GM19467 (cell line): ENCODE measurements around the gene SPINK4.
A peak's percentile ranks its signal among the peaks of the same experiment; 100 is the strongest.

Source experiments
- ATAC-seq: cut with Tn5 transposase; IDR thresholded peaks from one replicate; pipeline ENCODE4 v1.9.1; 2021; ENCODE audit warnings: mild to moderate bottlenecking, moderate library complexity; ENCODE audit not compliant: unreplicated experiment

SPINK4 gene

GRCh38 chr9:33239921-33240320 is at the start of gene SPINK4:
SPINK4 (plus strand) TSS chr9:33240167; CDS start chr9:33240209, 42 bp downstream.
- no peak for ATAC-seq

- ATAC-seq: no peak
Measured at GRCh38 chr9:33192493-33193255, 47.3 kb upstream of the SPINK4 start.

GRCh38 chr9:33193818-33194217 is 46.1 kb upstream of the SPINK4 start:
- no peak for ATAC-seq

DNA sequence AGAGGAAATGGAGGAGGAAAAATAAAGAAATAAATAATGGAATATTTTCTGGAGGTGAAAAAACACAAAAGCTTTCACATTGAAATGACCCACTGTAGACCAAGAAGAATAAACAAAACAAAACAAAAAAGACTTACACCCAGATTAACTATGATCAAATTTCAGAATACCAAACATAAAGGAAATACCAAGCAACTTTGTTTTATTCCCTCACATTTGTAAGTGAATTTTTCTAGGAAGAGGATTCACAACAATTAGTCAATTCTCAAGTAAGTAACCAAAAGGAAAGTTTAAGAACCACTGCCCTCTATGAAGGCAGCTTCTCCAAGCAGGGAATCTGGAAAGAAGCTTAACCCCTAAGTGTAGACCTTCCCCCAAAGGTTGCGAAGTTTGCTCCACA is 43.2 kb upstream of the SPINK4 start:
- ATAC-seq: no peak

GRCh38 chr9:33197279-33198152 is 42.5 kb upstream of the SPINK4 start:
- ATAC-seq: no peak

- no peak for ATAC-seq
Measured at GRCh38 chr9:33198165-33198564, 41.8 kb upstream of the SPINK4 start.

- peak; percentile 38 for ATAC-seq
Measured at GRCh38 chr9:33202018-33202417, 37.9 kb upstream of the SPINK4 start.

DNA sequence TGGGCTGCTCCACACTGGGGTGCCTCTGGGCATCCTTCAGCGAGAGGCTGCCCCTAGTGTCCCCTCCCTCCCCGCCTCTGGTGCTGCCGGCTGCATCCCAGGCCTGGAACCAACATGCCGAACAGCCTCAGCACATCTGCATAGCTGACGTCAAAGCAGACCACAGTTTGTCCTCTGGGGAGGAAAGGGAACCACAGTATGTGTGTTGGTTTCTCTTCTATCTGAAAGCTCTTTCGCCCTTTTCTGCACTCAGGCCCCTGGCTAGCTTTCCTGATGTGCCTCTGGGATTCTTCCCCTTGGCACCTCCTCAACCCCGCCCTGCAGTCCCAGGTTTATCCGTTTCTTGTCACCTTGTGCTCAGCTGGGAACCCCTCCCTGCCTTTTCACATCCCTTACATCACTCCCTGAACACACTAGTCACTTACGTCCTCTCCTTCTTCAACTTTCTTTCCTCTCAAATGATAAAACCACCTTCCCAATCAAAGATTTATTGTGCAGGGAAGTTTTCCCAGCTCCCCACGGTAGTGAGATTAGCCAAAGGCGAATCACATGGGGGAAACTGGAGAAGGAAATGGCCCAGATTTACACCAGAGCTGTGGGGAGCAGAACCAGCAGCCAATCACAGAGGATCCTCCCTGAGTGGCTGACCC is 37.3 kb upstream of the SPINK4 start:
- ATAC-seq: peak; percentile 100

- no peak for ATAC-seq
Measured at GRCh38 chr9:33209394-33209793, 30.6 kb upstream of the SPINK4 start.

DNA sequence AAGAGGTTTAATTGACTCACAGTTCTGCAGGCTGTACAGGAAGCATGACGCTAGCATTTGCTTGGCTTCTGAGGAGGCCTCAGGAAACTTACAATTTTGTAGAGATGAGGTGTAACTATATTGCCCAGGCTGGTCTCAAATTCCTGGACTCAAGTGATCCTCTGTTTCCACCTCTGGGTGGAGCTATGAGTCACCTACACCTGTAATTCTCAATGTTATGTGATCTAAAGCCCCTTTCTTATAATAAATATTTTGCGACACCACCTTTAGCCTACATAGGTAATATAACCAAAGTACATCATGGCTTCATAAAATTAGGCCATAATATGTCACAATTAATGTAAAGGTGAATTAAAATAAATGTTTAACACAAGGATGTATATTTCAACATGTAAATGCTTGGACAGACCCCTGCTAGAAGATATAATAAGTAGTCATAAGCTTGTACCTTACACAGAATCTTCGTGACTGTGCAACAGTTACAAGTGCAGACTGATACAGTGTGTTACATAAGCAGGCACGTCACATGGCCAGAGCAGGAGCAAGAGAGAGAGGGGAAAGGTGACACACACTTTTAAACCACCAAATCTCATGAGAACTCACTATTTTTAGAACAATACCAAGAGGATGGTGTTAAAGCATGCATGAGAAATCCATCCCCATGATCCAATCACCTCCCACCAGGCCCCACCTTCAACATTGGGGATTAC is 29.8 kb upstream of the SPINK4 start:
- ATAC-seq: no peak

DNA sequence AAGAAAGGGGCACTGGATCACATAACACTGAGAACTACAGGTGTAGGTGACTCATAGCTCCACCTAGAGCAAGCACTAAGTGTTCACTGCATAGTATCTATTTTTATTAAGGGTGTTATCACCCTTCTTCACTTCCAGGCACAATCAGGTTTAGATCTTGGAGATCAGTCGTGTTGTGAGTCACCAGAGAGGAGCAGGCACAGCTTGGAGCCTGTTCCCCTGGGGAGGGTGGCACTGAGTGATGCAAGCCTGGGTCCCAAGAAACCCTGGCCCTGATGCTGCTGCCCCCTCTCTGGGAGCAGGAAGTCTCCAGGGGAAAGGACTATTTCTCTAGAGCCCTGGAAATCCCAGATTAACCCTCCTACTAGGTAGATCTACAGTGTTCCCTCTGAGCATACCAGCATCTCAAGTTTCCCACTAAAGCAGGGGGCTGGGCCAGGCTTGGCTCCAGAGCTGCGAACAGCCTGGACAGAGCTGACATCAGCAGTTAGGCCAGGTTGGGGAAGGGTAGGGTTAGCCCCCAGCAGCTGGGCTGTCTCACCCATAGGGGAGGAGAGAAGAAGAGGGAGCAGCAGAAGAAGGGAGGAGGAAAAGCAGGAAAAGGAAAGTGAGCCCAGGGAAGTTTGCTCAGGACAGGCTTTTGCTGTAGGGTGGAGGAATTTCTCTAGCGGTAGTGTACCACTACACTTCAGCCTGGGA is 28.1 kb upstream of the SPINK4 start:
- ATAC-seq: no peak

- no peak for ATAC-seq
Measured at GRCh38 chr9:33220681-33221567, 19.0 kb upstream of the SPINK4 start.

DNA sequence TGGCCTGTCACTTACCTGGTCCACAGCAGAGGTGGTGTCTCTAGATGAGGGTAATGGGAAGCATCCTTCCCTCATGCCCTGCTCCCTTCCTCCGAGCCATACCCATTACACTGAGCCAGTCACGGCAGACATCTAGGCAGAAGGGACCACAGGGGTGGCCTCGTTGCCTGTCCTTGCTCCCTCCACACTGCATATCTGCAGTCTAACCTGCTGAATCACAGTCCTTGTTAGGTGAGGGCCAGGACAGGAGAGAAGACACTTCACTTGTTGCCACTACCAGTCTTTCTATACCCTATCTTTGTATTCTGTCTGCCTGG is 18.4 kb upstream of the SPINK4 start:
- no peak for ATAC-seq

DNA sequence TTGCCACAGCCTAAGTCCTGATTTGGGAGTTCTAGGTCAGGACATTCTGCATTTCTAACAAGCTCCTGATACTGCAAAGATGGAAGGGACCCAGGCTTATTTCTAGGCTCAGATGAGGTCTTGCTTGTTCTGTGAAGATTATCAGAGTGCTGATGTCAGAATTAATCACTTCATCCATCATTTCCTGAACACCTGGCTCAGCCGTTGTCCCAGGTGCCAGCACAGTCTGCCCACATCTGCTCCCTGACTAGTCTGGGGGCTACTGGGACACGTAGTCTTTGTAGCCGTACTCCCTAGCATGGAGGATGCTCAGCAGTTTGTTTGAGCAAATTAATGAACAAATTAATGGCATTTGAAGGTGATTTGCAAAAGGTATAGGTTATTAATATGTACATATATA is 17.9 kb upstream of the SPINK4 start:
- ATAC-seq: no peak

GRCh38 chr9:33223696-33224095 is 16.3 kb upstream of the SPINK4 start:
- ATAC-seq: no peak

DNA sequence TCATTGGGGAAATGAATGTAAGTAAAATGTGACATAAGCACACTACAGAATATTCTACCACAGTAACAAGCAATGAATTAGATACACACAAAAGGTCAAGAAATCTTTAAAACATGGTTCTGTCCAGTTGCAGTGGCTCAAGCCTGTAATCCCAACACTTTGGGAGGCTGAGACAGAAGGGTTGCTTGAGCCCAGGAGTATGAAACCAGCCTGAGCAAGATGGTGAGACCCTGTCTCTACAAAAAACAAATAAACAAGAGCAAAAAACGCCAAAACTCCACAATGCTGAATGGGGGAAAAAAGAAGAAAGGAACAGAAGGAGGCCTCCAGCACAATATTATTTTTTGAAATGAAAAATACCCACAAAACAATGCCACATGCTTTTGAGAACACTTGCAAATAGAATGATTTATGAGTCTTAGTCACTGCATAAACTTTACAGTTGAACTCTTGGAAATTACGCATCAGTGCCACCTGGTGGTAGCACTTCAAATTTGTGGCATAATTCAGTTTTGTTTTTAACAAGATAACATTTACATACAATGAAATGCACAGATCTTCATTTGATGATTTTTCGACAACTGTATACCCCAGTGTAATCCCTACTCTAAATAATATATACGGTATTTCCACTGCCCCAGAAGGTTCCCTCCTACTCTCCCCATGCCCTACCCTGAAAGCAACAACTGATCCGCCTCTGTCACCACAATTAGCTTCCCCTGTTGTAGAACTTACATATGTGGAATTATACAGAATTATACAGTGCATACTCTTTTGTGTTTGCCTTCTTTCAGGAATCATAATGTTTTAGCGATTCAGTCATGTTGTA is 14.4 kb upstream of the SPINK4 start:
- ATAC-seq: no peak

DNA sequence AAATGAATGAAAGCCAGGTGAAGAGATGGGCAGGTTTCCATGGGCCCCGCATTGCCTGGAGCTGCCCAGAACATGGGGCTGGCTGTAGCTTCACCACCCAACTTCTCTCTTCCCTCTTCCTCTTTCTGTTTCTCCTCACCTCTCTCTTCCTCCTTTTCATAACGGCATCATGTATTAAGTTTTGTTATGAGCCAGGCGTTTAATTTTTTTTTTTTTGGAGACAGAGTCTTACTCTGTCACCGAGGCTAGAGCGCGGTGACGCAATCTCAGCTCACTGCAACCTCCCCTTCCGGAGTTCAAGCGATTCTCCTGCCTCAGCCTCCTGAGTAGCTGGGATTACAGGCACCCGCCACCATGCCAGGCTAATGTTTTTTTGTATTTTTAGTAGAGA is 13.0 kb upstream of the SPINK4 start:
- peak; percentile 46 for ATAC-seq

DNA sequence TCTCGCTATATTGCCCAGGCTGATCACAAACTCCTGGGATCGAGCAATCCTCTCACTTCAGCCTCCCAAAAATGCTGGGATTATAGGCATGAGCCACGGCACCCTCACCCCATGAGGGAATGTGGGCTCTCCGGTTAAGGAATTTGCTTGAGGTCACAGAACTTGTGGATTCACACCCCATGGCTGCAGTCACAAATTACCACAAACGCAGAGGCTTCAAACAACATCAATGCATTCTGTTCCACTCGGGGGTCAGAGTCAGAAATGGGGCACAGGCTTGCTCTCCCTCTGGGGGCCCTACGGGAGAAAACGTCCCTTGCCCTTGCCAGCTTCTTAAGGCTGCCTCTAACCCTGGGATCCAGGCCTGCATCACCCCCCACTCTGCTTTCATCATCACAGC is 12.2 kb upstream of the SPINK4 start:
- no peak for ATAC-seq

- ATAC-seq: no peak
Measured at GRCh38 chr9:33228606-33229005, 11.4 kb upstream of the SPINK4 start.
